Activated CD8-positive, alpha-beta memory T cell treated with anti-CD3 and anti-CD28 coated beads for 24 hours (primary cell): ENCODE results near the gene STK35.
A peak's percentile ranks its signal among the peaks of the same experiment; 100 is the strongest.

Experiments
- DNase-seq: peaks from one replicate; pipeline ENCODE4 v3.0.0-alpha.2; 2020

The STK35 gene

GRCh38 chr20:2101057-2101864 is at the start of gene STK35:
TSS of gene STK35 (plus strand) at chr20:2101827. CDS start at chr20:2101882, 55 bp downstream.
- DNase-seq = peak; percentile 56

DNA sequence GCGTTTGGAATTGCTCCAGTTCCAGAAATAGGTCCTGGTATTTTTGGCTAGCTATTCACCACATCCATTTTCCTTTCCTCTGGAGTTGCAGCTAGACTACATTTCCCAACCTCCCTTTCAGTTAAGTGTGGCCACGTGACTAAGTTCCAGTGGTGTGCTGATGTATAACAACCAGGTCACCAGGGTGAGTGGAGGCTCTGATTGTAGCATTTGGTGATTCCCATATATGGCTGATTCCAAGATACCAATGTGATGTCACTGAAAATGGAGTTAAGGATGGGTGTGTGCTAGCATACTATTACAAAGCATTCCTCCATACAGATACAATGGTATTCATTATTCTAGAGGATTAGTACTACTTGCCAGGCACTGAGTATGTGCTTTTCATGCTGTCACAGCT is 49.7 kb upstream of the STK35 start:
- DNase-seq = no peak

- DNase-seq = no peak
Measured at GRCh38 chr20:2052741-2053140, 48.9 kb upstream of the STK35 start.

- DNase-seq = no peak
Measured at GRCh38 chr20:2053615-2054014, 48.0 kb upstream of the STK35 start.

GRCh38 chr20:2054911-2055310 is 46.7 kb upstream of the STK35 start:
- no peak for DNase-seq

DNA sequence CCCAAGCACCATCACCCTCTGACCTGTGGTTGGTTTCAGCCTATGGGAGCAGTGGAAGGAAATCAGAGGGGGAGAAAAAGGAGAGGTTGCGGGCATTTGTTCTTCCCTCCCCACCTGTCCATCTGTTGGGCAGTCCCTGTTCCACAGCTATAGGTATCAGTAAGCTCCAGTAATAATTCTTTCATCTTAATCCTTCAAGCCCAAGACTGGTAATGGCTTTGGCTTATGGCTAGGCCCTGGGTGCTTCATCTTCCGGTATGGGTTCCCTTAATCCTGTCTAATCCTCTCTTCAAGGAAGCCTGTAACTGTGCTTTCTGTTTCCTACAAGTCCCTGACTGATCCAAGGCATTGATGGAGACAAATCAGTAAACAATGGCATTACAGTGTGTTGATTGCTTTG is 42.2 kb upstream of the STK35 start:
- DNase-seq = no peak

GRCh38 chr20:2065099-2065498 is 36.5 kb upstream of the STK35 start:
- DNase-seq = no peak

GRCh38 chr20:2066461-2067122 is 35.0 kb upstream of the STK35 start:
- DNase-seq = no peak

- DNase-seq = no peak
Measured at GRCh38 chr20:2080532-2081224, 20.9 kb upstream of the STK35 start.

DNA sequence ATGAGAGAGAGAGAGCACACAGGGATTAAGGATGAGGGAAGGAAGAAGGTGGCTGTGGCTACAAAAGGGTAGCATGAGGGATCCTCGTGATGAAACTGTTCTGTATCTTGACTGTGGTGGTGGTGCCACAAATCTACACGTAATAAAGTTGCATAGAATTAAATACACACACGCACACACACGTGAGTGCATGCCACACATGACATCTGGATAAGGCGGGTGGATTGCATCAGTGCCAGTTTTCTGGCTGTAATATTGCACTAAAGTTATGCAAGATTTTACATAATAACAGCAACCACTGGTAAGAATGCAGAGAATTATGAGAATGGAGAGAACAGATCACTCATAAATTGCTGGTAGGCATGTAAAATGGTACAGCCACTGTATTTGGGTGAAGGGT is 16.9 kb upstream of the STK35 start:
- no peak for DNase-seq

DNA sequence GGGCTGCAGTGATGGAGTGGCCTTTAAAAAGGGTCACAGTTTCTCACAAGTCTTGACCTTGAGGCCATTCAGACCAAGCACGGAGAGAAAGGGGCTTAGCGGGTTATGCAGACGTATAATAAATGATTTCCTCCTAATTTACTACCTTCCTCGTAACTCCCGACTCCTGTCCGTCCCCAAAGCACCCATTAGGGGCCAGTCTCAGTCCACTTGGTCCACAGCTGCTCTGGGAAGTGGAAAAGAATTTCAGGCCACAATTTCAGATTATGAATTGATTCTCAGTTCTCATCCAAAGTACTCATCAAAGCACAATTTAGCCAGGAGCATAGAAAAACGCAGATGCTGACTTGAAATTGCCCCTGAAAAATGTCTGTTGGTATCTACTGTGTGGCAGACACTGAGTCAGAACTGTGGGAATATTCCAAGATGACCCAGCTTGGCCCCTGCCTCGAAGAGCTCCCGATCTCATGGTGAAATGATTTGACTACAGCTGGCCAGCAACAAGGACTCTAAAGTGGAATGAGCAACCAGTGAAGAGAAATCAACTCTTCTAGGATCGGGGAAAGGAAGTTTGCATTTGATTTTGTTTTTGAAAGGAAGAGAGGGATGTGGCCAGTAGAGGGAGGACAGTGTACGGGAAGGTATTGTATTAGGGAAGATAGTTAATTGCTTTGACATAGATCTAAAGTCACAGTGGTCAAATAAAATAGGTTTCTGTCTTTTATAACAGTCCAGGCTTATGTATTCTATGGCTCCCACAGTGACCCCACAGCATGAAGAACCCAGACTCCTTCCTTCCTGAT is 15.2 kb upstream of the STK35 start:
- no peak for DNase-seq

GRCh38 chr20:2086980-2087377 is 14.6 kb upstream of the STK35 start:
- DNase-seq = no peak

DNA sequence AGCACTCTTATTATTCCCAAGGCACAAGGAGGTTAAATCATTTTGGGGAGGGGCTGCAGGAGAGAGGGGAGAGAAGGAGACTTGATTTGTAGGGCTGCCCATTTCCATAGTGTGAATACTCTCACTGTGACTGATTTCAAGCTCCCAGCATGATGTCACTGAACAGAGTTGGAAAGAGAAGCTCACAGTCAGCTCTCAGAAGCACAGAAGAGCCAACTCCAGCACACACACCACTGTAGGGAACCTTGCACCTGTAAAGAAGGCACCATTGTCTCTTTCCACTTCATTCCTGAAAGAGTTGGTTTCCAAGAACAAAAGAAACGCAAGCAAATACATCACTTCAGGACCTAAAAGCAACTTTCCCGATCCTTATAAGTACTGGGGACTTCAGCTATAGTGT is 12.7 kb upstream of the STK35 start:
- no peak for DNase-seq

DNA sequence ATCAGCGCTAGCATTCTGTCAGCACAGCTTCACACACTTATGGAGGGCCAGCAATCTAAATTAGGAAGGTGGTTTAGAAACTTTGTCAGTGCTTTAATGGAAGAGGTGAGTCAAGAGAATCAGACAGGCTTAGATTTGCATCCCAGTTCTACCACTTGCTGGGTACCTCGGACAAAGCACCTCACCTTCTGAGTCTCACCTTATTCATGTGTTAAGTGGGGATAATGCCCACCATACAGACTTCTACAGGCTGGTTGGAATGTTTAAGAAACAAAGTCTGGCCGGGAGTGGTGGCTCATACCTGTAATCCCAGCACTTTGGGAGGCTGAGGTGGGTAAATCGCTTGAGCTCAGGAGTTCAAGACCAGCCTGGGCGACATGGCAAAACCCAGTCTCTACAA is 12.2 kb upstream of the STK35 start:
- DNase-seq = no peak

- no peak for DNase-seq
Measured at GRCh38 chr20:2093159-2093781, 8.4 kb upstream of the STK35 start.

- no peak for DNase-seq
Measured at GRCh38 chr20:2093883-2094282, 7.7 kb upstream of the STK35 start.

DNA sequence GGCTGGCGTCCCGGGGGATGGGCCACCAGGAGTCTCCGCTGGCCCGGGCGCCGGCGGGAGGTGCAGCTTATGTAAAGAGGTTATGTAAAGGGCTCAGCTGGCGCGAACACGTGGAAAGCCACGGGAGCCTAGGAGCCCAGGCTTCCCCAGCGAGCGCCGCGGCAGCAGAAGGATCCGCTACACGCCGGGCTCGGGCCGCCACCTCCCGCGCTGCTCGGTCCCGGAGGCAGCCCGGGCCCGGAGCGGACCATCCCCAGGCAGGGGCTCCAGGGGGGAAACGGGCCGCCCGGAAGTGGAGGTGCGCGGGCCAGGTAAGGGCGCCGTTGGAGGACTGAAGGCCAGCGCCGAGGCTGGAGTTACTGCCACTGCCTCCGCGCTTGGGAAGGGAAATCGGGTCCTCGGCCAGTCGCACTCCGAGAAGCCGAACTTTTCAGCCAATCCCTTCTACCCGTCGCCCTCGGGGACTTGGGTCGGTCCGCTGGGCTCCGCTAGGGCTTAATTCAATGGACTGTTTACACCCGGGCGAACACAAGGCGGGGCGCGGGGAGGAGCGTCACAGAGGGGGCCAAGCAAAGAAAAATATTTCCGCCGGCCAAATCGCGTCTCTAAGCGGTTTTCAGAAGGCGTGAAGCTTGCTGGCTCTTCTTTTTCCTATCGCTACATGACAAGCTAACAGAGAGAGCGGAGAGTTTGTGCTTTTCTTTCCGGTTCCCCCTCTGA is 398 bp downstream of the STK35 start:
- DNase-seq = peak; percentile 95

GRCh38 chr20:2102585-2103460 is 1.2 kb downstream of the STK35 start:
- peak; percentile 95 for DNase-seq

DNA sequence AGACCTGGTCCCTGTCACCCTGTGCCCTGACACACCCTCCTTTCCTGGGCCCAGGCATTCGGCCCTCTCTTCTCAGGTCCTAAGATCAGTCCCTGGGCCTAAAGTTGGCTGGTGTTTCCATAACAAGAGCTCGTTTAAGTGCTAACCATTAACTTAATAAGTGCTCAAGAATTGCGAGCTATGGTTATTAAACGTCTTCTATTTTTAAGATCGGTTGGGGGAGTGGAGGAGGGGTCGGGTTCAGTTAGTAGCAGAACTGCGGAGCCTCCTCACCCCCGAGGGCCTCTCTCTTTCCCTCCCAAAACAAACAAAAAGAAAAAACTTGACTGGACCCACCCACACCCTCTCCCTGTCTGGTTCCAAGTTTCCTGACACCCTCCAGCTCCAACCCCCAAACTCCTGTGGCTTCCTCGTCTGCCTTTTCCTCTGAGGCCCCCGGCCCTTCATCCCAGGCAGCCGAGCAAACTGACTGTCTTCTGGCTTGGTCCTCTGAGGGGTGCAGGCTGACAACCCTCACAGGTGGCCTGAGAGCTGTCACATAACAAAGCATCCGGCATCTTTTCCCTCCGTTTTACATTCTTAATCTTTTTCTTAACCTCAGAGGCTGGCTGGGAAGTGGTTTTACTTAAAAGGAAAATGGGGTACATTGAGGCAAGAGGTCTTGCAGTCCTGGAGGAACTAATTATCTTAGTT is 2.0 kb downstream of the STK35 start:
- peak; percentile 53 for DNase-seq

GRCh38 chr20:2104236-2104635 is 2.6 kb downstream of the STK35 start:
- DNase-seq = peak; percentile 33
